Aorta (tissue), 5 donors: Measurements from ENCODE around the gene SEPTIN11. TPM values are rescaled to one million over a fixed set of nuclear protein-coding genes. Genes with fewer than 3 reads are reported as not detected.
A peak's percentile ranks its signal among the peaks of the same experiment; 100 is the strongest.

Source experiments
- ATAC-seq: fragments of 200-7000 bp; cut with Tn5 transposase; one replicate; pipeline ENCODE4 v1.9.1; 2022; ENCODE audit warnings: moderate library complexity; ENCODE audit not compliant: low FRiP score
- DNase-seq, 2 donors: peaks; one replicate each; pipeline ENCODE4 v3.0.0-alpha.2; 2020
- H3K27ac ChIP-seq, 2 donors: one replicate each; pipeline ENCODE4 v1.5.1; 2013; ENCODE audit warnings: low read length in 2 of 2, mild to moderate bottlenecking in 2 of 2, moderate library complexity in 2 of 2, control low read depth in 1 of 2, inconsistent platforms in 1 of 2, low read depth in 1 of 2
- H3K27me3 ChIP-seq, 2 donors: one replicate each; pipeline ENCODE4 v1.6.1; 2013; ENCODE audit warnings: control low read depth in 1 of 2, low read length in 1 of 2, mild to moderate bottlenecking in 1 of 2, moderate library complexity in 1 of 2; ENCODE audit not compliant: insufficient read depth in 2 of 2, control insufficient read depth in 1 of 2
- H3K36me3 ChIP-seq, 2 donors: one replicate each; pipeline ENCODE4 v1.6.1; 2013; ENCODE audit warnings: control low read depth in 1 of 2, low read length in 1 of 2, mild to moderate bottlenecking in 1 of 2; ENCODE audit not compliant: insufficient read depth in 2 of 2, control insufficient read depth in 1 of 2
- H3K4me1 ChIP-seq, 2 donors: one replicate each; pipeline ENCODE4 v1.6.1; 2013; ENCODE audit warnings: low read length in 2 of 2, control low read depth in 1 of 2, mild to moderate bottlenecking in 1 of 2, moderate library complexity in 1 of 2; ENCODE audit not compliant: insufficient read depth in 2 of 2, control insufficient read depth in 1 of 2
- H3K4me3 ChIP-seq, 2 donors: one replicate each; pipeline ENCODE4 v1.5.1; 2013; ENCODE audit warnings: low read length in 2 of 2, control low read depth in 1 of 2, mild to moderate bottlenecking in 1 of 2
- H3K9me3 ChIP-seq: one replicate; pipeline ENCODE4 v1.6.1; 2013; ENCODE audit warnings: mild to moderate bottlenecking, low read length; ENCODE audit not compliant: control insufficient read depth
- WGBS, 2 donors: extraction: QIAGEN DNeasy Blood & Tissue Kit; methylation state at CpG; one replicate each; pipeline ENCODE4 v1.1.7; 2013; 5-methylcytosine and 5-hydroxymethylcytosine counted together
- intact Hi-C, 2 donors: fragments of 100-400 bp; cut with DNase I; formaldehyde crosslinking; loops; one replicate each; pipeline versions ENCODE4 v1.14.2 to v1.15.0; 2022
- polyA plus RNA-seq, 2 donors: library from polyadenylated mRNA; stranded (reverse); fragments of 200-250 nt; gene quantifications; one replicate each; pipeline ENCODE4 v1.2.3, GENCODE V29; 2013
- total RNA-seq, 2 donors: library from RNA; stranded (reverse); fragmentation: NEBNext Ultra II Directional; extraction: Animal tissue kit (Norgen Biotek cat#: 25700); gene quantifications; one replicate each; pipeline ENCODE4 v1.2.1, GENCODE V29; 2021
- donor health status: healthy with polysubstance abuse.
- donor health status: Bipolar disorder and iron deficiency.
- donor health status: DM: no; HTN: no; CAD: no.
- donor health status: DM: no; HTN: no; CAD: no.
- donor health status: DM: yes; HTN: yes; CAD: no.

SEPTIN11 gene
- total and polyA plus RNA-seq, 4 donors: 39.6 to 120 (median 98.2) TPM

- Histone ChIP-seq H3K4me3 (no peak overlapping the region), H3K27ac (no peak overlapping the region), H3K36me3 (no peaks in the 10 kb centered on the region), H3K27me3 (no peaks in the 10 kb centered on the region), H3K4me1 (peaks cover under 1 to 9% of the 10 kb centered on the region in 2 donors), H3K9me3 (no peaks in the 10 kb centered on the region)
- no peak for DNase-seq
- peak; percentile 57 for ATAC-seq
- 44 to 63% methylated on average over 4 of the region's 4 CpGs for WGBS, 2 donors
- intact Hi-C loops: no loop called here
Measured at GRCh38 chr4:76968937-76969336, 19.4 kb downstream of the SEPTIN11 start.

DNA sequence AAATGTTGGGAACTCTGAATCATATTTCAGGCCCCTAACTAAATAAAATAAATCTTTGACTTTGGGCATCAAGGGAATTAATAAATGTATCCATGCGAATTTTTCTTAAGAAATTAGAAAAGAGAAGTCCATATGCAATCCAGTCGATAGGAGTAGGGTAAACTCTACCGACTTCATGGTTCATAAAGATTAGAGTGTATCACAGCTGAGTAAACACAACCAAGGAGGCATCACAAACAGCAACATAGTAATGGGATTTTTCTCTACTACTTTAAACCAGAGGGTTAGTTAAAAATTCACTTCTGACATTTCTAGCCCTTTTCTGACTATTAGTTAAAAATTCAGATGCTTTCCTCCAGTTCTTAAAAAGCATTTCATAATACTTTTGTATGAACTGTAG lies 19.9 kb downstream of the SEPTIN11 start:
- peaks cover 4 to 10% of the 10 kb centered on the region in 2 donors for H3K4me1 ChIP-seq
- no peak overlapping the region for H3K4me3 ChIP-seq
- H3K27ac ChIP-seq: no peak overlapping the region
- no peak for DNase-seq
- H3K9me3 ChIP-seq: no peaks in the 10 kb centered on the region
- no peaks in the 10 kb centered on the region for H3K36me3 ChIP-seq
- H3K27me3 ChIP-seq: no peaks in the 10 kb centered on the region
- ATAC-seq: no peak
- WGBS, 2 donors: 65 to 73% methylated on average over 3 of the region's 3 CpGs
- intact Hi-C loops: no loop called here

GRCh38 chr4:76969941-76970529 lies 20.5 kb downstream of the SEPTIN11 start:
- no peak overlapping the region for H3K4me3 ChIP-seq
- H3K4me1 ChIP-seq: peaks cover 5 to 10% of the 10 kb centered on the region in 2 donors
- intact Hi-C loops: no loop called here
- no peak for ATAC-seq
- no peak for DNase-seq
- H3K9me3 ChIP-seq: no peaks in the 10 kb centered on the region
- no peaks in the 10 kb centered on the region for H3K27me3 ChIP-seq
- no peak overlapping the region for H3K27ac ChIP-seq
- no peaks in the 10 kb centered on the region for H3K36me3 ChIP-seq
- WGBS, 2 donors: 82 to 88% methylated on average over 5 of the region's 5 CpGs

DNA sequence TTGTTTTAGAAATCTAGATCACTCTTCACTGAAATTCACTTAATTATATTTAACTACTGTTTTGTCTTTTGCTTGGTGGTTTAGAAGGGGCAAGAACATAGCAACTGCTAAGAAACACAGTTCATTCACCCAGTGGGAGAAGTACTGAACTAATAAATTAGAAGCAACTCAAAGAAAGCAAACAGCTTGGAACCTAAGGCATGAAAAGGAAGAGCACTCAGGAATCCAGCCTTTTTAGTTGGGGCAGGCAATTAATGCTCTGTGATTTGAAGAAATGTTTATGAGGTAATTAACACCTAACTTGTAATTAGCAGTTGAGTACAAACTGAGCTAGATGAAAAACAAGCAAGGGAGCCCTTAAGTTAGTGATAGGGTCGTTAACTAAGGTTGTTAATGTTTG lies 22.8 kb downstream of the SEPTIN11 start:
- H3K4me1 ChIP-seq: peaks cover 5 to 10% of the 10 kb centered on the region in 2 donors
- H3K27ac ChIP-seq: no peak overlapping the region
- no peaks in the 10 kb centered on the region for H3K27me3 ChIP-seq
- ATAC-seq (no peak), DNase-seq (no peak)
- H3K9me3 ChIP-seq: no peaks in the 10 kb centered on the region
- H3K4me3 ChIP-seq: no peak overlapping the region
- WGBS, 2 donors: 72 to 92% methylated on average over 1 of the region's 1 CpG
- intact Hi-C loops: no loop called here
- H3K36me3 ChIP-seq: no peaks in the 10 kb centered on the region

DNA sequence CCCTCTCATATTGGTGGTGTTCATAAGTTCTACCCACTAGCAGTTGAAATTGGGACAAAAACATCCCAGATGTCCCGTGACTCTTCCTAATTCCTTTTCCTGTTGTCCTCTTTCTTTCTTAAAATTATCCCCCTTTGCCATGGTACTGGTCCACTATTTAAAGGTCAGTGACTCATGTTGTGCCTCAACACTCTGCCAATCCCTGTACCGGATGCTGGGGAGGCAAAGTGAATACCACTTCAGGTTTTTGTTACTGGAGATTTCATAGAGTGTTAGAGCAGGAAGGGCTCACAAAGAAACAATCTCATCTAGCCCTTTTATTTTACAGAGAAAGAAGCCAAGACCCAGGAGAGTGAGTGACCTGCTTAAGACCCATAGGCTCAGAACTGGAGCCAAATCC lies 24.6 kb downstream of the SEPTIN11 start:
- Histone ChIP-seq H3K4me3 (no peak overlapping the region), H3K27me3 (no peaks in the 10 kb centered on the region), H3K4me1 (peaks cover 3 to 7% of the 10 kb centered on the region in 2 donors), H3K36me3 (no peaks in the 10 kb centered on the region), H3K27ac (peak overlapping the region; percentile 82 to 83), H3K9me3 (no peaks in the 10 kb centered on the region)
- ATAC-seq (peak; percentile 68), DNase-seq (no peak)
- 7% methylated on average over 2 of the region's 2 CpGs for WGBS, 2 donors
- intact Hi-C loops: no loop called here

DNA sequence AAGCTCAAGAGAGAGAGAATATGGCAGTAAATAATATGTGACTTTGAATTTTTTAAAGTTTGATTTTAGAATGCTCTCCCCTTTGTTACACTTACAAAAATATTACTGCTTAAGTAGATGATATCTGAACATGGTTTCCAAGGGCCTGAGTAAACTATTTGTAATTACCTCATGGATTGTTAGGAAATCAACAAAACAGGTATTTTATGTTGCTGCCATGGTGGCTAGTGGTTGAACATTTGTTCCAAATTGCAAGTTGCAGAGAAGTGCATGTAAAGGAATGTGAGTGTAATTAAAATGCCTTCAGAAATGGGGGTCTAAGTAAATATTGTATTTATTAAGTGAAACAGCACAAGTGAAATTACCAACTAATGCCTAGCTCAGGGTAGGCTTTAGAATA lies 27.6 kb downstream of the SEPTIN11 start:
- no peak overlapping the region for H3K4me3 ChIP-seq

DNA sequence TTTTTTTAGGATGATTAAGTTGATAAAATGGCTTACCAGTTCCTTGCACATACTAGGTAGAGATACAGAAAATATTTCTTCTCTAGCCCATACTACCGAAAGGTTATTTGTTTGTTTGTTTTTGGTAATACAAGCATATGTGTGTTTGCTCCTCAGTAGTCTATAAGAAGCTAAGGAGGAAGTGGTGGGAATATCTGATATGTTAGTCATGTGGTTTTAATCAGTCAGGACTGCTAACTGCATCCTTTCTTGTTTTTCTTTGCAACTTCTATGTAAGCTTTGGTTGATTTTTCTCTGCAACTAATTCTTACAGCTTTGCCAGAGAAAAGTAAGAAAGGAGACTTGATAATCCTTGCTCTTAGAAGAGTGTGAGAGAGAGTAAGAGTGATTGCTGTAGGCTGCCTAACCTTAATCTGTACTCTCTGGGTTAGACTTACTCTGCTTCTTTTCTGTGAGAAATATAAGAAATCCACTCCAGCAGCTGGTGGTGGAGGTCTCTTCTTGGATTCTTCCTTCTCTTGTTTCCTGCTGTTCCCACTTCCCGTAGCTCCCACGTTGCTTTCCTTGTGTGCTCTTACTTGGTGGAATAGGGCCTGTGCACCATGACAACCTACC lies 28.3 kb downstream of the SEPTIN11 start:
- H3K27ac ChIP-seq: no peak overlapping the region
- intact Hi-C loops: no loop called here
- no peak for DNase-seq
- no peak overlapping the region for H3K4me3 ChIP-seq
- 64 to 78% methylated on average over 3 of the region's 3 CpGs for WGBS, 2 donors
- H3K9me3 ChIP-seq: no peaks in the 10 kb centered on the region
- H3K27me3 ChIP-seq: no peaks in the 10 kb centered on the region
- H3K36me3 ChIP-seq: peaks cover 0 to 2% of the 10 kb centered on the region in 2 donors
- no peak for ATAC-seq
- H3K4me1 ChIP-seq: peaks cover 6 to 7% of the 10 kb centered on the region in 2 donors

More for the DNA sequence above, 27.6 kb downstream of the SEPTIN11 start:
- H3K27me3 ChIP-seq: no peaks in the 10 kb centered on the region
- H3K9me3 ChIP-seq: no peaks in the 10 kb centered on the region
- H3K27ac ChIP-seq: no peak overlapping the region
- H3K36me3 ChIP-seq: peaks cover 0 to 2% of the 10 kb centered on the region in 2 donors
- intact Hi-C loops: no loop called here
- ATAC-seq (no peak), DNase-seq (no peak)
- H3K4me1 ChIP-seq: peaks cover 6 to 7% of the 10 kb centered on the region in 2 donors

DNA sequence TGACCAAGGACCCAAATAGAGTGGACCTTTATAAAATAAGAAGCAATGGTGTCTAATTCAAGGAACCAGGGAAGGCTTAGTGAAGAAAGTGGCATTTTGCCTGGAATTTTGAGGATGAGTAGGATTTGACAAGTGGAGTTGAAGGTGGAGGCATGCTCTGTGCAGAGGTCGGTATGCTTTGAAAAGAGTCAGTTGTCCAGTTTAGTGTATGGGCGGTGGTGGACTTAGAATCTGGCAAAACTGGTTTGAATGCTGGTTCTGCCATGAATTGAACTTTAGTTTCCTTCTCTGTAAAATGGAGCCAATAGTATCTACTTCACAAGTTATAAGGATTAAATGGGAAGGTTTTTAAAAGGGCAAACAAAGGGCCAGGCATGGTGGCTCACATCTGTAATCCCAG lies 29.7 kb downstream of the SEPTIN11 start:
- no peaks in the 10 kb centered on the region for H3K9me3 ChIP-seq
- no peaks in the 10 kb centered on the region for H3K27me3 ChIP-seq
- H3K4me3 ChIP-seq: no peak overlapping the region
- DNase-seq (no peak), ATAC-seq (no peak)
- 95 to 99% methylated on average over 2 of the region's 2 CpGs for WGBS, 2 donors
- H3K4me1 ChIP-seq: peaks cover 5 to 6% of the 10 kb centered on the region in 2 donors
- intact Hi-C loops: no loop called here
- peaks cover 0 to 2% of the 10 kb centered on the region in 2 donors for H3K36me3 ChIP-seq
- no peak overlapping the region for H3K27ac ChIP-seq

DNA sequence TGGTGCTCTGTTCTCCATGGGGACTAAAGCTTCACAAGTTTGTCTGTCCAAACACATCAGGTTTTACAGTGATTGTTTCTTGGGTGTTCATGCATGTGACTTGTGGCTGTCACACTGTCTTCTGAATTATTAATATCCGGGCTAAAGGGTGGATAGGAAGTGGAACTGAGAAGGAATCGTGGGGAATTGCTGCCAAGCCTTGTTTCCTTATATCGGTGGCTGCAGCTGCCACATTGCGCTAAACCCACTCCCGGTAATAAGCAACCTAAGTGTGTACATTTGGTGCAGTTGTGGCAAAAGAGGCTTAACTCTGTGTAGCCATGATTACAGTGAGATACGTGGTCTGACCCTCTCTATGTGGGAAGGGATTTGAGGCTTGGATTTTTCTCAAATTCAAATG lies 30.7 kb downstream of the SEPTIN11 start:
- peaks cover 0 to 2% of the 10 kb centered on the region in 2 donors for H3K36me3 ChIP-seq
- no peaks in the 10 kb centered on the region for H3K27me3 ChIP-seq
- H3K4me3 ChIP-seq: no peak overlapping the region
- H3K27ac ChIP-seq: no peak overlapping the region
- intact Hi-C loops: no loop called here
- H3K4me1 ChIP-seq: peaks cover 6 to 11% of the 10 kb centered on the region in 2 donors
- DNase-seq (no peak), ATAC-seq (no peak)
- H3K9me3 ChIP-seq: no peaks in the 10 kb centered on the region
- WGBS, 2 donors: 63 to 67% methylated on average over 6 of the region's 6 CpGs
